Uterus (tissue), 2 donors: ENCODE data around the gene JPH4.

Experiments used
- CTCF ChIP-seq, 4 experiments: fragments of 200-600 bp in 2 of 4; fragments of 450-650 bp in 2 of 4; sonication (generic) in 2 of 4; IDR thresholded peaks; one replicate each; pipeline ENCODE4 v1.5.1; 2016 to 2019; ENCODE audit warnings: antibody characterized with exemption in 4 of 4, mild to moderate bottlenecking in 2 of 4, moderate library complexity in 1 of 4
- POLR2A ChIP-seq, 2 donors: fragments of 450-650 bp; IDR thresholded peaks; one replicate each; pipeline ENCODE4 v1.6.1; 2016; ENCODE audit warnings: antibody characterized with exemption in 2 of 2, mild to moderate bottlenecking in 1 of 2, moderate library complexity in 1 of 2

GRCh38 chr14:23529016-23529415, 49.6 kb downstream of the JPH4 start:
- TF ChIP-seq CTCF (IDR thresholded peaks at IDR 0.05), result no peak
- TF ChIP-seq POLR2A (IDR thresholded peaks at IDR 0.05), result no peak
